OCI-LY7 (cell line): ENCODE data around the gene FBXO28. TPM values are rescaled to one million over a fixed set of nuclear protein-coding genes. Genes with fewer than 3 reads are reported as not detected.

Source experiments
- BruUV-seq: library from RNA; stranded (reverse); fragments of 400-500 nt; replicated peaks from 2 replicates; lab custom pipeline; 2021; lab: Mats Ljungman, UMichigan
- CTCF ChIA-PET: fragments of 300-600 bp; sonication (Branson Sonifier 250); formaldehyde crosslinking; loops from one replicate; lab custom pipeline; 2022; ENCODE audit warnings: antibody characterized with exemption; ENCODE audit not compliant: unreplicated experiment; lab: Charles Lee
- POLR2A ChIA-PET: fragments of 300-600 bp; sonication (Branson Sonifier 250); formaldehyde crosslinking; loops from one replicate; lab custom pipeline; 2022; ENCODE audit warnings: antibody characterized with exemption; lab: Charles Lee
- DNase-seq: peaks from one replicate; pipeline ENCODE4 v3.0.0-alpha.2; 2015; ENCODE audit warnings: low spot score
- H2AFZ ChIP-seq: fragments of 200-600 bp; sonication (generic), shearing (Covaris generic); 2 replicates; pipeline ENCODE4 v1.6.1; 2014; ENCODE audit warnings: mild to moderate bottlenecking, antibody characterized with exemption, low read length, moderate library complexity
- H3K27ac ChIP-seq: fragments of 200-600 bp; sonication (generic); 2 replicates; pipeline ENCODE4 v1.5.1; 2014; ENCODE audit warnings: mixed run types, low read depth, mild to moderate bottlenecking, moderate library complexity, low read length, inconsistent platforms; ENCODE audit not compliant: poor library complexity, severe bottlenecking
- H3K36me3 ChIP-seq: fragments of 200-600 bp; sonication (generic); 2 replicates; pipeline ENCODE4 v1.6.1; 2014; ENCODE audit warnings: mild to moderate bottlenecking, antibody characterized with exemption, low read length, moderate library complexity, mixed read lengths; ENCODE audit not compliant: insufficient read depth
- H3K4me1 ChIP-seq: fragments of 200-600 bp; sonication (generic); 2 replicates; pipeline ENCODE4 v1.5.1; 2014; ENCODE audit warnings: mild to moderate bottlenecking, low read length; ENCODE audit not compliant: insufficient read depth, poor library complexity, severe bottlenecking
- H3K4me2 ChIP-seq: fragments of 200-600 bp; sonication (generic); 2 replicates; pipeline ENCODE4 v1.6.1; 2014; ENCODE audit warnings: mild to moderate bottlenecking, low read length
- H3K4me3 ChIP-seq: fragments of 200-600 bp; sonication (generic); 2 replicates; pipeline ENCODE4 v1.5.1; 2014; ENCODE audit warnings: mild to moderate bottlenecking, low read depth, low read length; ENCODE audit not compliant: poor library complexity, severe bottlenecking
- H3K79me2 ChIP-seq: fragments of 200-600 bp; sonication (generic); 2 replicates; pipeline ENCODE4 v1.6.1; 2016; ENCODE audit warnings: low read depth, mild to moderate bottlenecking, low read length, moderate library complexity, mixed read lengths; ENCODE audit not compliant: insufficient read depth
- H3K9me2 ChIP-seq: fragments of 200-600 bp; sonication (generic); 2 replicates; pipeline ENCODE4 v1.6.1; 2016; ENCODE audit warnings: mild to moderate bottlenecking, low read length, mixed read lengths; ENCODE audit not compliant: insufficient read depth
- H3K9me3 ChIP-seq: fragments of 200-600 bp; sonication (generic); 2 replicates; pipeline ENCODE4 v1.6.1; 2014; ENCODE audit warnings: mild to moderate bottlenecking, mixed run types, low read length, mixed read lengths
- H4K20me1 ChIP-seq: fragments of 200-600 bp; sonication (generic); 2 replicates; pipeline ENCODE4 v1.6.1; 2014; ENCODE audit warnings: mild to moderate bottlenecking, antibody characterized with exemption, low read length, moderate library complexity, mixed read lengths; ENCODE audit not compliant: insufficient read depth
- EZH2phosphoT487 ChIP-seq: fragments of 200-600 bp; sonication (generic); IDR thresholded peaks from 2 replicates; pipeline ENCODE4 v1.6.1; 2018; ENCODE audit warnings: low read depth, borderline replicate concordance, mild to moderate bottlenecking, mixed run types, antibody characterized with exemption, low read length, moderate library complexity, mixed read lengths
- intact Hi-C: fragments of 100-400 bp; cut with micrococcal nuclease; formaldehyde crosslinking; loops from one replicate; pipeline ENCODE4 v1.10.0; 2022; ENCODE audit not compliant: unreplicated experiment
- total RNA-seq, 2 experiments: library from RNA; depleted of rRNA in 1 of 2; stranded (reverse); fragments of >200 nt in 1 of 2; shearing (Covaris generic) in 1 of 2; gene quantifications; 2 replicates each; pipeline ENCODE4 v1.2.3, GENCODE V29; 2014 to 2022
- TF ChIP-seq, protein P1 (sequence below): fragments of 200-600 bp; sonication (generic); conservative IDR thresholded peaks from 2 replicates; pipeline ENCODE4 v1.5.1; 2014; ENCODE audit warnings: mild to moderate bottlenecking, antibody characterized with exemption, low read length, moderate library complexity, mixed read lengths

The FBXO28 gene
- total RNA-seq, 2 experiments from 2014 or later = 20.1 to 23.3 TPM

DNA sequence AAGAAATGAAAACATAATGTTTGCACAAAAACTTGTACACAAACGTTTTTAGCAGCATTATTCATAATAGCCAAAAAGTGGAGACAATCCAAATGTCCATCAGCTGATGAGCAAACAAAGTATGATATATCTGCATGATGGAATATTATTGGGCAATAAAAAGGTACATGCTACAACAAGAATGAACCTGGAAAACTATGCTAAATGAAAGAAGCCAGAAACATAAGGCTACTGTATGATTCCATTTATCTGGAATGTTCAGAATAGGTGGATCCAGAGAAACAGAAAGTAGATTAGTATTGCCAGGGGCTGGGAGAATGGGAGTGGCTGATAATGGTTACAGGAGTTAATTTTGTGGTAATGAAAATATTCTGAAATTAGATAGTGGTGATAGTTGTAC is 19.0 kb downstream of the FBXO28 start:
- Histone ChIP-seq H3K79me2 (peaks cover 12% of the 10 kb centered on the region), H2AFZ (no peak overlapping the region), H3K4me3 (no peak overlapping the region), H3K9me3 (peaks cover 16% of the 10 kb centered on the region; the same call in 1 of the 2 replicates), H4K20me1 (no peaks in the 10 kb centered on the region), H3K4me1 (no peaks in the 10 kb centered on the region), H3K27ac (no peak overlapping the region), H3K36me3 (peaks cover 82% of the 10 kb centered on the region), H3K4me2 (no peak overlapping the region), H3K9me2 (no peaks in the 10 kb centered on the region)
- TF ChIP-seq EZH2phosphoT487 = no peak
- TF ChIP-seq, protein P1, sequence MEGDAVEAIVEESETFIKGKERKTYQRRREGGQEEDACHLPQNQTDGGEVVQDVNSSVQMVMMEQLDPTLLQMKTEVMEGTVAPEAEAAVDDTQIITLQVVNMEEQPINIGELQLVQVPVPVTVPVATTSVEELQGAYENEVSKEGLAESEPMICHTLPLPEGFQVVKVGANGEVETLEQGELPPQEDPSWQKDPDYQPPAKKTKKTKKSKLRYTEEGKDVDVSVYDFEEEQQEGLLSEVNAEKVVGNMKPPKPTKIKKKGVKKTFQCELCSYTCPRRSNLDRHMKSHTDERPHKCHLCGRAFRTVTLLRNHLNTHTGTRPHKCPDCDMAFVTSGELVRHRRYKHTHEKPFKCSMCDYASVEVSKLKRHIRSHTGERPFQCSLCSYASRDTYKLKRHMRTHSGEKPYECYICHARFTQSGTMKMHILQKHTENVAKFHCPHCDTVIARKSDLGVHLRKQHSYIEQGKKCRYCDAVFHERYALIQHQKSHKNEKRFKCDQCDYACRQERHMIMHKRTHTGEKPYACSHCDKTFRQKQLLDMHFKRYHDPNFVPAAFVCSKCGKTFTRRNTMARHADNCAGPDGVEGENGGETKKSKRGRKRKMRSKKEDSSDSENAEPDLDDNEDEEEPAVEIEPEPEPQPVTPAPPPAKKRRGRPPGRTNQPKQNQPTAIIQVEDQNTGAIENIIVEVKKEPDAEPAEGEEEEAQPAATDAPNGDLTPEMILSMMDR = no peak
- POLR2A ChIA-PET = interaction anchor here (0.7 kb wide), 1 partner anchor 82 kb away, joined by 3 read pairs; no protein-coding TSS in a partner anchor
- no TSS peak for BruUV-seq
- CTCF ChIA-PET = no interaction called here
- intact Hi-C loops = no loop called here
- no peak for DNase-seq

DNA sequence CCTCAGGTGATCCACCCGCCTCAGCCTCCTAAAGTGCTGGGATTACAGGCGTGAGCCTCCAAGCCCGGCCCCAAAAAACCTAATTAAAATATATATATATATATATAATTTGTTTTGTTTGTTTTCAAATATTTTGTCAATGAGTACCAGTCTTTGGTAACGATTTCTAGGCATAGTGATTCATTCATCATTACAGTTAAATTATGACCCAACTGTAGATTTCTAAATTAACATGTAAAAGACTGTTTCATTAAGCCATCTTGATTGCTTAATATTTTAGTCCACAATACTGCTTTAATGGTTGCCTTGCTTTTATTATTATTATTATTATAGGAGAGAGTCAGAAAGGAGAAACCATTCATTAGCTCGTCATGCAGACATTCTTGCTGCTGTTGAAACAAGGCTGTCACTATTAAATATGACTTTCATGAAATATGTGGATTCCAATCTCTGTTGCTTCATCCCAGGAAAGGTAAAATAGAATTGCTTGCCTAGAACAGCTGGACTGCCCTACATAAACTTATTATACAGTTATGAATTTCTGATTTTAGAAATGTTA is 19.9 kb downstream of the FBXO28 start:
- peaks cover 85% of the 10 kb centered on the region for H3K36me3 ChIP-seq
- CTCF ChIA-PET = no interaction called here

DNA sequence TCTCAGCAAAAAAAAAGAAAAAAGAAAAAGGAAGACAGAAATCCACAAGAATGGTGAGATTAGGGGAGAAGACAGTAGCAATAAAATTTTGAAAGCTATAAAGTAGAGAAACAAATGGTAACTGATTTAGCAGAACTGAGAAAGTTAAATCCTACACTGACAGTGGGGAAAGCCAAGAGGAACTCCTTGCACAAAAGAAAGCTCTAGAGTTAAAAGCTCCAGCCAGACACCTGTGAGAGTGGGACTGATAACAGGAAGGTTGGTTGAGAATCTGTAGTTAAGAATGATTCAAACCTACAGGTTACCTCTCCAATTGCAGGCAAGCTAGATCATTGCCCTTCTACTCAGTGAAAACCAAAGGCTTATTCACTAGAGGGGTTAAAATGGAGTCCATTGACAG is 23.6 kb downstream of the FBXO28 start:
- Histone ChIP-seq H2AFZ (no peak overlapping the region), H3K79me2 (no peaks in the 10 kb centered on the region), H3K4me1 (no peaks in the 10 kb centered on the region), H3K4me3 (no peak overlapping the region), H3K36me3 (peaks cover 81% of the 10 kb centered on the region), H3K9me2 (no peaks in the 10 kb centered on the region), H3K4me2 (no peak overlapping the region), H4K20me1 (no peaks in the 10 kb centered on the region), H3K9me3 (no peaks in the 10 kb centered on the region), H3K27ac (no peak overlapping the region)
- ChIA-PET POLR2A (interaction anchor here (0.6 to 1.2 kb wide), 3 partner anchors 15 to 296 kb away, joined by 3 to 4 read pairs (median 3); no protein-coding TSS in a partner anchor), CTCF (no interaction called here)
- peak; percentile 14 for DNase-seq
- intact Hi-C loops = no loop called here
- BruUV-seq = no TSS peak
- TF ChIP-seq, protein P1 = no peak
- no peak for TF ChIP-seq EZH2phosphoT487

More for the DNA sequence above, 19.9 kb downstream of the FBXO28 start:
- BruUV-seq = no TSS peak
- no peak for DNase-seq
- Histone ChIP-seq H2AFZ (no peak overlapping the region), H3K9me3 (peaks cover 16% of the 10 kb centered on the region; the same call in 1 of the 2 replicates), H3K4me3 (no peak overlapping the region), H3K9me2 (no peaks in the 10 kb centered on the region), H3K4me2 (no peak overlapping the region), H3K4me1 (no peaks in the 10 kb centered on the region), H4K20me1 (no peaks in the 10 kb centered on the region), H3K79me2 (peaks cover 3% of the 10 kb centered on the region; the same call in 1 of the 2 replicates), H3K27ac (no peak overlapping the region)
- intact Hi-C loops = no loop called here
- no peak for TF ChIP-seq EZH2phosphoT487
- TF ChIP-seq, protein P1 = no peak
- POLR2A ChIA-PET = no interaction called here
